Stimulated activated CD4-positive, alpha-beta T cell treated with anti-CD3 and anti-CD28 coated beads, Interleukin-2, amount 100 ng/mL, for 48 hours (primary cell): ENCODE results near the gene IGSF22.

ENCODE experiments used
- DNase-seq, 2 donors: peaks; one replicate each; pipeline ENCODE4 v3.0.0-alpha.2; 2020

IGSF22 gene

DNA sequence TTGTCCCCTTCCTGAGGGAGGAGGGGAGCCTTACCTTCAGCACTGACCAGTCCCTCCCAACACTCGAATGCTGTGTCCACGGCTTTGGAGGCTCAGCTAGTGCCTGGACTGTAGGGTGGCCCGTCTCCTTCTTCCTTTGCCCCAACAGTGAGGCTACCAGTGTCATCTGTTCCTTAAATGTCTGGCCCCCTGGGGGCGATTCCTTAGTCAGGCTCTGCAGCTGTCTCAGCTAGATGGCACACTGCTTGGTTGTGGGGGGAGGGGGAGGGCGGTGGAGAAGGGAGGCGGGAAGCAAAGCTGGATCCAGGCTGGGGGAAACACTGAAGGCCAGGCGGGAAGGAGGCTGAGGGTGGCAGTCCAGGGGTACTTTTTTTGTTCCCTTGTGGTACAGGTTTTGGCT lies at the start of gene IGSF22:
TSS of gene IGSF22 (minus strand) at position 149 of the 400 bp plus-strand sequence. CDS start 1,952 bp downstream, outside the sequence.
- no peak for DNase-seq

DNA sequence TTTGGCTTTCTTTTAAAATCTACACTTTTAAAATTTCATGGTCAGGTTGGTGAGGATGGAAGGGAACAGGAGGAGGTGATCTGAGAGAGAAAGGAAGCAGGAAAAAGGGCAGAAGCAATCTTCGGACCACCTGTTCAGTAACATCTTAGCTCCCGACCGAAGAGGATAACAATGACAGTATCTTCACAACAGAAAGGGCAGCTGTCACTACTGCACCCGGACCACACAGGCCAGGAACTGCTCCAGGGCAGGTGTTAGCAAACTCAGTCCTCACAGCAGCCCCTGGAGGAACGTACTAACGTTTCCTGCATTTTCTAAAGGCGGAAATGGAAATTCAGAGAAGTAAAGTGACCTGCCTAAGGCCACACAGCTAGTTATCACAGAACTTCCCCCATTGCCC lies 48.8 kb upstream of the IGSF22 start:
- DNase-seq: no peak

- no peak for DNase-seq
These were observed 47.7 kb upstream of the IGSF22 start for GRCh38 chr11:18773681-18774080.

DNA sequence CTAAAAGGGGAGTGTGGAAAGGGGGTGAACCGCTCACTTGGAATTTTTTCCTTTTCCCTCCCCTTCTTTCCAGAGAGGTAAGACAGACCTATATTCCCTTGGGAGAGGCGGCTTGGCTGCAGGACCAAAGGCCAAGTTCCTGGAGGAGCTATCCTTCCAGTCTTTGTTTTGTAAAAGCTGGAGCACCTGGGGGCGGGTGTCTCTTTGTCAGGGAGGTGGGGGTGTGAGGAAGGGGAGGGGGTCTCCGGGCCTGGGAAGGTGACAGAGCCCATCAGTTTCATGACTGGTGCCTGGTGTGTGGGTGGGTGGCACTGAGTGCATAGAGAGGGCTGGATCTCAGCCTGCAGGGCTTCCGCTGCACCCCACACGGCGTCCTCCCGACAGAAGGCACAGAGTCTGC lies 47.1 kb upstream of the IGSF22 start:
- DNase-seq: no peak

- DNase-seq: no peak
These were observed 46.2 kb upstream of the IGSF22 start for GRCh38 chr11:18772211-18772610.

DNA sequence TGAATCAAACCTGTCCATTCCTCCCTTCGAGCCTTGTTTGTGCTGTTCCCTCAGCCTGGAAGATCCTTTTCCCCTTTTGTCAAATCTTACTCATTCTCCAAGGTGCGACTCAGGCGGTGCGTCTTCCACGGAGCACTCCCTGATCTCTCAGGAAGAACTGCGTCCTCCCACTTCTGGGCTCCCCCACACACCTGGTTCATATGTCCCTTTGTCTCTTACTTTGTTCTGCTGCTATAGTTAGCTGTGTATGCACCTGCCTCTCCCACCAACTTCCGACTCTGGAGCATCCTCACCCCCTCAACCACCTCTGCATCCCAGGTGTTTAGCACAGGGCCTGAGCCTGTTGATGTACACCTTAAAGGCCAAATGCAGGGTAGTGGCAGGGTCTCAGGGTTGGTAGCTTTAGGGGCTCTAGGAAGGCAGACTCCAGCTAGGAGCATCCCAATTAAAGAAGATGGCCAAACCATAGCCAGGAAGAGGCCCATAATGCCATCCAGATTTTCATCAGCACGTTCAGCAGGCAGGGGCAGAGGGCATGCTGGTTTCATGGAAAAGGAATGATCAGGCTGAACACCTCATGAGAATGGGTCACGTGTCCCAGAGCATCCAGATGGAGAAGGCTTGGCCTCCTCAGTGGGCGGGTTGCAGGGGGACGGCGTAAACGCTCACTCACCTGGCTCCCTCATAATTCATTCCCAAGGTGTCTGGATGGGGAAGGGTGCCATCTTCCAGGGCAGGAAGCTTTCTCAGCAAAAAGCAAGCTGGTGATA lies 45.5 kb upstream of the IGSF22 start:
- DNase-seq: no peak

GRCh38 chr11:18770479-18771125 lies 44.6 kb upstream of the IGSF22 start:
- no peak for DNase-seq

DNA sequence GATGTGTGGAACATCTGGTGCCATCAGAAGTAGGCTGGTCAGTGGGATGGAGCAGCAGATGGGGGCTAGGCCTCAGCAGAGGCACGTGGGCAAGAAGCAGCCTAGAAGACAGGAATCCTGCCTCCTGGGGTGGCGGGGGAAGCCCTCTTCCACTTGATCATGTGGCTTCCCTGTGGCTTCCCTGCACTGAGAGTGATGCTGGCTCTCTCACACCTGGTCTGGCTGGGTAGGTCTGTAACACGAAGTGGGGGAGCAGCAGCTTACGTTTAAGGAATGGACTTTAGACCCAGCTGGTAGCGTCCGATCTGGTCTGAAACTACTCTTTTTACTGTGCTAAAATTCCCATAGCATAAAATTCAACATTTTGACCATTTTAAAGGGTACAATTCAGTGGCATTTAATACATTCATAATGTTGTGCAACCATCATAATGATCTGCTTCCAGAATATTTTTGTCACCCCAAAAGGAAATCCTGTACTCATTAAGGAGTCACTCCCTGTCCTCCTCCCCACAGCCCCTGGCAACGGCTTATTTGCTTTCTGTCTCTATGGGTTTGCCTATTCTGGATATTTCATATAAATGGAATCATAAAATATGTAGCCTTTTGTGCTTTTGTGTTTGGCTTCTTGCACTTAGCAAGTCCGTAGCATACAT lies 43.9 kb upstream of the IGSF22 start:
- no peak for DNase-seq

GRCh38 chr11:18768978-18769377 lies 43.0 kb upstream of the IGSF22 start:
- DNase-seq: no peak

- no peak for DNase-seq
These were observed 42.5 kb upstream of the IGSF22 start for GRCh38 chr11:18768472-18768901.

DNA sequence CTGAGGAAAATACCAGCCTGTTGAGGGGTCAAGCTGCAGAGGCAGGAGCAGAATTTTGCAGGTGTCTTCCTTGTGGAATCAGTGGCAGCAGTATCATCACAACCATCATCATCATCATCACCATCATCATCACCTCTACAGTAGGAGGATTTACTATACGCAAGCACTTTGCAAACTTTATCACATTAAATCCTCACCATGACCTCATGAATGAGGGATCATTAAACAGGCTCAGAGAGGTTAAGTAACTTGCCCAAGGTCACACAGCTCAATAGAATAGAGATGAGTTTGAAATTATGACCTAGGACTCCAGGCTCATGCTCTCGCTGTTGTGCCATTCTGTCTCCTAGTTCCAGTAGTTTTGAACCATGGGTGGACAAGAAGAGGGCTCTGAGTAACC lies 40.0 kb upstream of the IGSF22 start:
- no peak for DNase-seq

DNA sequence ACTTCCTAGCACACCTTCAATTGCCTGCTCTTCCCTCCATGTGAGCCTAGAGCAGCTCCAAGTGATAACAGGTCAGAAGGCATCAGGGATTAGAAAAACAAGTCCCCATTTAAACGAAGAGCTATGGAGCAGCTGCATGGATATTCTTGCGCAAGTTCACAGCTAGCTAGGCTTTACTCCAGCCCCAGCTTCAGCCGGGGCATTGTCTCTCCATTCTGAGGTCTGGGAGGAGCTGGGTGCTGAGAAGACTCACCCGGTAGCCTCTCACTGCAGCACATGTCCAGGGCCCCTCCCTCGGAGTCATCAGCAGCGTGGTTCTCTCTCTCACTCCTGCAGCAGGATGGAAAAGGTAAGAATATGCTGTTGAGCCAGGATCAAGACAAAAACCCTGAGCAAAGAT lies 39.6 kb upstream of the IGSF22 start:
- DNase-seq: no peak

- DNase-seq: no peak
These were observed 35.8 kb upstream of the IGSF22 start for GRCh38 chr11:18761741-18762140.

DNA sequence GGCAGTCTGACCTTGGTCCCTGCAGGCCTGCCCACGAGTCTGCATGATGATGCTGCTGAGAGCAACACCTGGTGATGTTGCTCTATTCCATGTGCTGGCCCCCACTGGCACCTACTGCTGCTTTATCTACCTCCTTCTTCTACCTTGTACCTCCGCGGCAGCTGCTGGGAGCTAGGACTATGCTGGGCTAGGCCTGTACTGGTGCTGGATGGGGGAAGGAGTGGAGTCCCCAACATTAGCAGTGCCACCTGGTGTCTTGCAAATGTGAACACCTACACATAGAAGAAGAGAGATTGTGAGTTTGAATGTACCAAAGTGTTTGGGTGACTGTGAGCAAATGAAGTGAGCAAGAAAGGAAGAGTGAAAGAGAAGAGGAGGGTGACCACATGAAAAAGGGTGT lies 35.2 kb upstream of the IGSF22 start:
- DNase-seq: no peak

DNA sequence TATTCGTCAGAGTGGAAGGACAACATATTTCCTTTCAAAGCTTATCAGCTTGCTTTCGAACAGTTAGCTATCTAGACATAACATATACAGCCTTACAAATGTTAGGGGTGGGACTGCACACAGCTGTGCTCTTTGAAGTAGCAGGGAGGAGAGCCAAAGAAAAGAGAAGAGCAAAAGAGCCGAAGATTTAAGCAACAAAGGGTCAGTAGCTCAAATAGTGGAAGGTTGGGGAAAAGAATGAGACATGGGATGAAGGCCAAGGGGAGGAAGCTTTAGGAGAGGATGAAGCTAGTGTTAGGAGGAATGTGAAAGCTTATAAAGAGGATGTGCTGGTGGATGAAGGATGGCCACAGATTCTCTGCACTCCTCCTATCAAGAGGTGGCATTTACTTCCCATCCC lies 31.8 kb upstream of the IGSF22 start:
- no peak for DNase-seq

GRCh38 chr11:18756889-18757288 lies 30.9 kb upstream of the IGSF22 start:
- DNase-seq: no peak

DNA sequence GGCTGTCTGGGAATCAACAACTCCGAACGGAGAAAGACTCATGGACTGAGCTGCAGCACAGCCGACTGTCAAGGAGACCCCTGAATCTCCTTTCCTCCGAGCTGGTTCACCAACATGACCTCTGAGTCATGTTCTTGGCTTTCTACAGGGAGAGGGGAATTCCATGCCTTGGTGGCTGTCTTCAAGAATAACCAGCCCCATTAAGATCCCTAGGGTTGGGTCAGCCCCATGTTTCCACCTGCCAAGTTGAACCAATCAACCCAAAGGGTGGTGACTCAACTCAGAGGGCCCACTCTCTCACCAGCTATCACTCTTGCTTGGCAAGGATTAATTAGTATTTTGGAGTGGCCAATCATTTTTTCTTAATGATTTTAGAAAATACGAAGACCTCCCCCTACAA lies 28.3 kb upstream of the IGSF22 start:
- no peak for DNase-seq

- no peak for DNase-seq
These were observed 26.5 kb upstream of the IGSF22 start for GRCh38 chr11:18752502-18752901.

GRCh38 chr11:18750944-18751343 lies 25.0 kb upstream of the IGSF22 start:
- DNase-seq: no peak

DNA sequence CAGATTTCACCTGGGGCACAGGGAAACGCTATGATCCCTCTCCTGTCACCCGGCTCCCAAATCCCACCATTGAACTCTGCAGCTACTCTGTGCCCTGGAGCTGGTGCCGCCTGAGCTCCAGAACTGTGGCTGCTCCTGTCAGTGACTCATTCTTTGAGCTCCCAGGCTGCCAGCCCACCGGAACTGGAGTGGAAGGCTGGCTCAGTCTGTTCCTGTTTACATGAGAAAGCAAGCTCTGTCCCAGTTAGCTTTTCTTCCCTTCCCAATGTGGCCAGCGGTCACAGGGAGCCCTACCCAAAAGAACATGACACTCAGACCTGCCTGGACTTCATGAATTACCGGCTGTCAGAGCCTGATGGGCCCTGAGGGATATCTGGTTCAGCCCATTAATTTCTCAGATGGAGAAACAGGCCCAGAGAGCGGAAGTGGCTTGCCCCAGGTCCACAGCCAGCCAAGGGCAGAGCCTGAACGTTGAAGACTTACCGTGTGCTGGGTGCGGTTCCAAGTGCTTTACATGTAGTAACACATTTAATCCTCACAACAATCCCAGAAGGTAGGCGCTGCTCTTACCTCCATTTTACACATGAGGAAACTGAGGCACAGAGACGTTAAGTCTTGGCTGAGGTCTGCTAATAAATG lies 23.8 kb upstream of the IGSF22 start:
- DNase-seq: no peak

DNA sequence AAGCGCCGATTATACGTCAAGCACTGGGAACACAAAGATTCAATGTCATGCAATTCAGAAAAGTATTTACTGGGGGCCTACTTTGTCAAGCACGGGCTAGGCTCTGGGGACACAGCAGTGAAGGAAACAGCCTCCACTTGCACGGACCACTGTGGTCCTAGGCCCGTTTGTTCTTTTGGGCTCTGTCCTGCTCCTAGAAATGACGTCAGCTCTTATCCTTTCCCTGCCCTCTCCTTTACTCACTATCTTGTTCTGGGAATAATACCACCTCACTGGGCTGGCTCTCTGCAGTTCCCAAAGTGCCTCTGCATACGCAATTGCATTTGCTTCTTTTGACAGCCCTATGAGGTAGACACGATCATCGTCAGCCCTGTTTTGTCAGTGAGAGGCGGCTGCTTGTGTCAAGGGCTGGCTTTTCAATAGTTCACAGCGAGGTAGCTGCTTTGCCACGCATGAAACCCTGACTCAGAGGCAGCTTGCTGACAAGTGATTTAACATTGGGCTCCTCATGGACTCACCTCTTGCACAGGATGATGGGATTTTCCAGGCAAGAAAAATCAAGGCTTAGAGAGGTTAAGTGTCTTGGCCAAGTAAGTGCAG lies 22.9 kb upstream of the IGSF22 start:
- no peak for DNase-seq

- DNase-seq: no peak
These were observed 19.3 kb upstream of the IGSF22 start for GRCh38 chr11:18745251-18745650.

DNA sequence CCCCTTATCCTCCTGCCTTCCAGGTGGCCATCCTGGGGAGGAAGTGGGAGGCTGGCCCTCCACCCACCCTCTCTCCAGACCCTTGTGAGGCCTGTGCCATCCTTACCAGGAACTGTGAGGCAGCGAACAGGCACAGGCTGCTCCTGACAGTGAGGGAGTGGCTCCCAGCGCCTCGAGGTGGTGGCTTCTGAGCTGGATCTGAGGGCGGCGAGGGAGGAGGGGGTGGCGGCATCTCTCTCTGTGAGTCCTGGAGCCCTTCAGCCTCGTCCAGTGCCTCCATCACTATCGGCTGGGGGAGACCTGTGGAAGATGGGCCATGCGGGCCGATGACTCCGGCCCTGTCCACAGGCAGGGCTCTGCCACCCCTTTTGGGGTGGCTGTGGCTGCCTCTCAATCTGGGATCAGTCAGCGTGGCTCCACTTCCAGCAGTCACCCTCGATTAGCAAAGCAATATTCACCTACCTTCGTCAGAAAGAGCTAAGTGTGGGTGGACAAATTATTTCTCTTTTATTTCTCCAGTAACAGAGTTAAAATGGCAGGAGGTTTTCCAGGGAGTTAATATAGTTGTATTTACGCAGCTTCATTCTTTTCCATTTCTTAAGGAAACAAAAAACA lies 18.0 kb upstream of the IGSF22 start:
- DNase-seq: no peak
